Measurements from ENCODE around the gene SLCO4A1. TPM values are rescaled to one million over a fixed set of nuclear protein-coding genes. Genes with fewer than 3 reads are reported as not detected.
A peak's percentile ranks its signal among the peaks of the same experiment; 100 is the strongest.

Gene SLCO4A1
- total and polyA plus RNA-seq, 2 donors (not counting 1 experiment from before 2014, with no cell fraction given): 2.1 to 79.5 TPM

- no peak for TF ChIP-seq CTCF (IDR thresholded peaks at IDR 0.05)
- TF ChIP-seq EZH2 (IDR thresholded peaks at IDR 0.05; ENCODE audit: borderline replicate concordance, insufficient read depth, low read depth, low read length, poor library complexity, severe bottlenecking): no peak
Measured at GRCh38 chr20:62651285-62652021, 9.2 kb downstream of the SLCO4A1 start.

More at GRCh38 chr20:62651285-62652021, 9.2 kb downstream of the SLCO4A1 start:
- intact Hi-C loops (cut with micrococcal nuclease): loop anchor here (1.0 kb wide), 5 partner anchors 9 to 143 kb away; partner anchors contain the start of gene SLCO4A1
- peak overlapping the region; percentile 85 to 91 for H3K27ac ChIP-seq (ENCODE audit: low read length in 2 of 2)
- Mint-ChIP-seq H3K9me3 (ENCODE audit: insufficient read depth) (no peaks in the 10 kb centered on the region), H3K4me3 (peak overlapping the region; percentile 87), H3K4me1 (peaks cover 67% of the 10 kb centered on the region), H3K27me3 (no peaks in the 10 kb centered on the region), H3K27ac (peak overlapping the region; percentile 96)
- H4K20me1 ChIP-seq (ENCODE audit: control insufficient read depth, insufficient read depth, low read length, poor library complexity, severe bottlenecking): peaks cover 26% of the 10 kb centered on the region
- H3K4me2 ChIP-seq (replicated peaks; ENCODE audit: low read depth, low read length, poor library complexity, severe bottlenecking): peak overlapping the region; percentile 78
- H3K4me3 ChIP-seq (ENCODE audit: control extremely low read depth in 1 of 5, extremely low read depth in 1 of 5, insufficient read depth in 1 of 5, low read depth in 2 of 5, low read length in 4 of 5): peak overlapping the region; percentile 31 to 67 (median 57)
- peak overlapping the region; percentile 49 for H3K9ac ChIP-seq (ENCODE audit: low read length)
- peaks cover 0 to 8% of the 10 kb centered on the region in 2 experiments for H3K36me3 ChIP-seq (replicated peaks in 1 of 2; ENCODE audit: control extremely low read depth in 1 of 2, control insufficient read depth in 1 of 2, extremely low read depth in 1 of 2, insufficient read depth in 2 of 2, low read length in 1 of 2)
- peak overlapping the region; percentile 19 for H2AFZ ChIP-seq (ENCODE audit: insufficient read depth, low read depth, low read length, poor library complexity, severe bottlenecking)
- no peaks in the 10 kb centered on the region for H3K9me3 ChIP-seq (ENCODE audit: control extremely low read depth in 1 of 3, control insufficient read depth in 2 of 3, insufficient read depth in 1 of 3, low read length in 2 of 3)
- WGBS (ENCODE audit: insufficient coverage): 6% methylated on average over 17 of the region's 24 CpGs
- H3K27me3 ChIP-seq (replicated peaks in 1 of 4; ENCODE audit: control extremely low read depth in 1 of 4, control insufficient read depth in 3 of 4, insufficient read depth in 4 of 4, low read length in 3 of 4): no peaks in the 10 kb centered on the region
- peaks cover 59 to 65% of the 10 kb centered on the region in 2 donors for H3K4me1 ChIP-seq (ENCODE audit: control insufficient read depth in 2 of 2, insufficient read depth in 2 of 2, low read length in 2 of 2)
- H3K79me2 ChIP-seq (ENCODE audit: control insufficient read depth, insufficient read depth, low read length): peaks cover 56% of the 10 kb centered on the region
- POLR2A ChIA-PET: interaction anchor here (0.6 to 3.8 kb wide), 12 partner anchors 9 to 265 kb away, joined by 4 to 41 read pairs (median 5); partner anchors contain the start of genes RPS21 and SLCO4A1
- peak; percentile 90 for DNase-seq
- CTCF ChIA-PET: interaction anchor here (0.9 to 3.2 kb wide), 14 partner anchors 9 to 157 kb away, joined by 3 to 36 read pairs (median 6); partner anchors contain the start of genes MRGBP and SLCO4A1
- peak; percentile 74 for ATAC-seq (ENCODE audit: low read depth)

Measured in B cell (primary cell).